Measurements from ENCODE around the gene COPS2.
"Not testable (repeated sequence)": the region's sequence is repeated elsewhere in the genome, so short reads cannot be mapped to it uniquely, and the experiment has no call there.

COPS2 gene

DNA sequence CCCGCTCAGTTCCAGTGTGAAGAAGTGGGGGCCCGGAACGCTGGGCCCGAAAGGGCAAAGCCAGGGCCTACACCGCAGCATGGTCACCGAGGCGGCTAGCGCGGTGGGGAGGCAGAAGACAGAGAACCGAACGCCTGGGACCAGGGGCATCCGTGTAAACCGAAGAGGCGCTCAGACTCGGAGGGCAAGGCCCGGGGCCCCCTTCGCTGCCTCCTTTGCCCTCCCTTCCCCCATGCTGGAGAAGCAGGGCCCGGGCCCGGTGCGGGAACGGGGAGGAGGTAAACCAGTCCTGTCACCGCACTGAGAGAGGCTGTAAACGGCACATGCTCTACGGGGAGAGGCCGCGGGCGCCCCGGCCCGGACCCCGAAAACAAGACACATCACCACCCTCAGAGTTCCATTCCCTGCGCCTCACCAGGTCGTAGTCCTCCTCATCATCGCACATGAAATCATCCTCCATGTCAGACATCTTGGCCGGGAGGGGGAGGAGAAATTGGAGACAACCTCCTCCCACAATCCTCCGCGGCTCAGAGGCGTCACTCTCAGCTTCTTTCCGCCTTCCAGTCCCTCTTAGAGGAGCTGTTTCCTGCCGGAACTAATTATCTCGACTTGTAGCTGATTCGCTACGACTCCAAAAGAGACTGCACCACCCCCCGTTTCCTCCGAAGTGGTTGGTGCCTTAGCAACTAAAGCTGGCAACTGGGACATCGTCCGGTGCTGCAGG is at the start of gene COPS2:
TSS of gene COPS2 (minus strand) at position 490 of the 724 bp plus-strand sequence. CDS start at position 469, 21 bp downstream.
- DNase-seq (ENCODE audit: low read depth): peak; percentile 97

DNA sequence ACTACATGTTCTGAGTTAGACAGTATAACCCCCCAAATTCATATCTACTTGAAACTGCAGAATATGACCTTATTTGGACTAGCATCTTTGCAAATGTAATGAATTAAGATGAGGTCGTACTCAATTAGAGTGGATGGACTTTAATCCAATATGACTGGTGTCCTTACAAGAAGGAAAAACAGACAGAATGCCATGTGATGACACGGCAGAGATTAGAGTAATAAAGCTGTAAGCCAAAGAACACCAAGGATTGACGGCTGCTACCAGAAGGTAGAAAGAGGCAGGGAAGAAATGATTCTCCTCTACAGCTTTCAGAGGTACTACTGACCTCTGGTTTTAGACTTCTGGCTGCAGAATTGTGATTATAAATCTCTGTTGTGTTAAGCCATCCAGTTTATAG is 44.9 kb upstream of the COPS2 start:
- no peak for DNase-seq (ENCODE audit: low read depth)

GRCh38 chr15:49199666-49200065 is 44.3 kb upstream of the COPS2 start:
- DNase-seq (ENCODE audit: low read depth): no peak

- no peak for DNase-seq (ENCODE audit: low read depth)
Observed at GRCh38 chr15:49196856-49197255, 41.5 kb upstream of the COPS2 start.

- DNase-seq (ENCODE audit: low read depth): no peak
Observed at GRCh38 chr15:49191892-49192291, 36.5 kb upstream of the COPS2 start.

DNA sequence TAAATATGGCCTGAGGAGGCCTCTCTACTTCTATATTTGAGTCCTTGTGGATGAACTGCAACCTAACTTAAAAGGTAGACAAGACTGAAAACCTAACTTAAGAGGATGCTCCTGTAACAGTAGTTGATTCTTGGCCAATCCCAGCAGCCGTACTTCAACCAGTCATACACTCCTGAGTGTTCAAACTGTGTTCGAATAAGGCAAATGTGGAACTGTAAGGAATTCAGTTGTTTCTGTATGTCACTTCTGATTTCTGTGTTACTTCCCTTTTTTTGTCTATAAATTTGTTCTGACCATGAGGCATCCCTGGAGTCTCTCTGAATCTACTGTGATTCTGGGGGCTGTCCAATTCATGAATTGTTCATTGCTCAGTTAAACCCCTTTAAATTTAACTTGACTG is 35.2 kb upstream of the COPS2 start:
- no peak for DNase-seq (ENCODE audit: low read depth)

- DNase-seq (ENCODE audit: low read depth): no peak
Observed at GRCh38 chr15:49189631-49190030, 34.2 kb upstream of the COPS2 start.

GRCh38 chr15:49188933-49189332 is 33.5 kb upstream of the COPS2 start:
- DNase-seq (ENCODE audit: low read depth): no peak

DNA sequence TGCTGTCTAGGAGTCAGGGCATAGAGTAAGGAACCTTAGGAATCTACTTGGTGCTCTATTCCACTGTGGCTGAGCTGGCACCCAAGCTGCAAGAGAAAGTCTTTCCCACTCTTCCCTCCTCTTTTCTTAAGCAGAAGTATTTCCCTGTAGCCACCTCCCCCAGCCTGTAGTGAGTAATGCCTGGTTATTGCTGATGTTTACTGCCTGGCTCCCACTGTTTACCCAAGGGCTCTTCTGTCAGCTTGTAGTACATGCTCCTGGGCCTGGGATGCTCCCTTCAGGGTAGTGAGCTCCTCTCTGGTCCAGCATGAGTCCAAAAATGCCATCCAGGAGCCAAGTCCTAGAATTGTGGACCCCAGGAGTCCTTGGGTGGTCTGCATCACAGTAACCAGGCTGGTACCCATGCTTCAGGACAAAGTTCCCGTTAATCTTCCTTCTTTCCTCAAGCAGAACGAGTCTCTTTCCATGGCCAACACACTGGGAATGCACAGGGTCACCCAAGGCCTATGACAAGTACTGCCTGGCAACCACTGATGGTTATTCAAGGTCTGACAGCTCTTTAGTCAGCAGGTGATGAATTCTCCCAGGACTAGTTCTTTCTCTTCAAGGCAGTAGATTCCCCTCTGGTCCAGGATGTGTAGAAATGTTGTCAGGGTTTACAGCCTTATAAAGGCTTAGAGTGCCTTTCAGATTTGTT is 32.3 kb upstream of the COPS2 start:
- no peak for DNase-seq (ENCODE audit: low read depth)

DNA sequence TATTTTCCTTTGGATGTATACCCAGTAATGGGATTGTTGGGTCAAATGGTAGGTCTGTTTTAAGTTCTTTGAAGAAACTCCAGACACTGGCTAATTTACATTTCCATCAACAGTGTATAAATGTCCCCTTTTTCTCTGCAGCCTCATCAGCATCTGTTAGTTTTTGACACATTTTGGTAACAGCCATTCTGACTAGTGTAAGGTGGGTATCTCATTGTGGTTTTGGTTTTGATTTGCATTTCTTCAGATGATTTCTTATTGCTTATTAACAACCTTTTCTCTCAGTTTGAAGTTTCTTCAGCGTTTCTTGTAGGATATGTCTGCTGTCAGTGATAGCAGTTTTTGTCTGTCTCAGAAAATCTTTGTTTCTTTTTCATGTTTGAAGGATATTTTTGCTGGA is 30.1 kb upstream of the COPS2 start:
- DNase-seq (ENCODE audit: low read depth): no peak

DNA sequence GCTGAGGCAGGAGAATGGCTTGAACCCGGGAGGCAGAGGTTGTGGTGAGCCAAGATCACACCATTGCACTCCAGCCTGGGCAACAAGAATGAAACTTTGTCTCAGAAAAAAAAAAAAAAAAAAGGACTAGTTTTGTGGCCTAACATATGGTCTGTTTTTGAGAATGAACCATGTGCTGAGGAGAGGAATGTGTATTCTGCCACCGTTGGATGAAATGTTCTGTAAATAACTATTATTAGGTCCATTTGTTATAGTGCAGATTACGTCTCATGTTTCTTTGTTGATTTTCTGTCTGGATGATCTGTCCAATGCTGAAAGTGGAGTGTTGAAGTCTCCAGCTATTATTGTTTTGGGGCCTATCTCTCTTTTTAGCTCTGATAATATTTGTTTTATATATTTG is 28.3 kb upstream of the COPS2 start:
- DNase-seq (ENCODE audit: low read depth): not testable (repeated sequence)

GRCh38 chr15:49182128-49182527 is 26.7 kb upstream of the COPS2 start:
- no peak for DNase-seq (ENCODE audit: low read depth)

- DNase-seq (ENCODE audit: low read depth): no peak
Observed at GRCh38 chr15:49179433-49180190, 24.2 kb upstream of the COPS2 start.

- no peak for DNase-seq (ENCODE audit: low read depth)
Observed at GRCh38 chr15:49178497-49178896, 23.1 kb upstream of the COPS2 start.

- DNase-seq (ENCODE audit: low read depth): not testable (repeated sequence)
Observed at GRCh38 chr15:49175582-49176397, 20.4 kb upstream of the COPS2 start.

- no peak for DNase-seq (ENCODE audit: low read depth)
Observed at GRCh38 chr15:49174902-49175301, 19.5 kb upstream of the COPS2 start.

DNA sequence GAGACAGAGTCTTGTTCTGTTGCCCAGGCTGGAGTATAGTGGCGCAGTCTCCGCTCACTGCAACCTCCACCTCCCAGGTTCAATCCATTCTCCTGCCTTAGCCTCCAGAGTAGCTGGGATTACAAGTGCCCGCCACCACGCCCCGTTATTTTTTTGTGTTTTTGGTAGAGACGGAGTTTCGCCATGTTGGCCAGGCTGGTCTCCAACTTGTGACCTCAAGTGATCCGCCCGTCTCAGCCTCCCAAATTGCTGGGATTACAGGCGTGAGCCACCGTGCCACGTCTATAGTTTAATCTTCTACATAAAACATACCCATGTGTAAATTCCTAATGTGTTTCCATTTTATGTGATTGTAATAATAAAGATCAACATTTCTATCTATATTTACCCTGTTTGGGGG is 16.4 kb upstream of the COPS2 start:
- no peak for DNase-seq (ENCODE audit: low read depth)

- DNase-seq (ENCODE audit: low read depth): peak; percentile 44
Observed at GRCh38 chr15:49169880-49170597, 14.6 kb upstream of the COPS2 start, which contains the start of gene GALK2. TSS of gene GALK2 (plus strand) at chr15:49170247. CDS start at chr15:49170323, 76 bp downstream.

DNA sequence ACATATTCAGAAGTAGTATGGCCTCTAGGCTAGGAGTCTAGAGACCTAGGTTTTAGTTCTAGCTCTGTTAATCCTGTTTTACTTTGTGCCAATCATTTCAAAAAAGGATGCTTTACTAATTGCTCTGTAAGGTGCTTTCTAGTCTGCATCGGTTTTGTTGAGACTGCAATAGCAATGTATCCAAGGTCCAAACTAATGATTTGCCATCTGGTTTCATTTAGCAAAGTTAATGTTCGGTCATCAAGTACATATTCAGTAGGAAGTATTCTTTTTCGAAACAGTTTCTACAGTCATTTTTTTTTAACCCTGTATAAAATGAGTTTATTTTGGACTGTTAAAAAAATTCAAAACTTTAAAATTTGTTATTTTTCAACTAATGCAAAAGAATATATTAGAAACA is 12.6 kb upstream of the COPS2 start:
- DNase-seq (ENCODE audit: low read depth): no peak

- no peak for DNase-seq (ENCODE audit: low read depth)
Observed at GRCh38 chr15:49164865-49165264, 9.5 kb upstream of the COPS2 start.

DNA sequence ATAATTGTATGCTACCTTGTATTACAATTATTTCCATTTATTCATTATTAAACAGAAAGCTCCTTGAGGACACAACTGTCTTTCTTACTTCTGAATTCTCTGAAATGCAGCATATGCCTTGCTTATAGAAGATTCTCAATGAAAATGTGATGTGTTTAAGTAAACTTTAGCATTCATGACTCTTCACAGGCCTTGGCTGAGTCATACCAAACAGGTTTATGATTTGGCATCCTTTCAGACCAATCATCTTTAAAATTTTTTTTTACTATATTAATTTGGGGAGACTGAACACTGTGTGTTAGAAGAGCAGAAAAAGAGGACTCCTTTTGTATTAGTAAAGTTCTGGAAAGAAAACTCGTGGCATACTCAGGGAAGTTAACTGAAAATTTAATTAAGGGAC is 8.3 kb upstream of the COPS2 start:
- DNase-seq (ENCODE audit: low read depth): no peak
